ENCODE results near the gene PRLH. TPM values are rescaled to one million over a fixed set of nuclear protein-coding genes. Genes with fewer than 3 reads are reported as not detected.
A peak's percentile ranks its signal among the peaks of the same experiment; 100 is the strongest.

Gene PRLH
- total and polyA plus RNA-seq, 2 of the 13 experiments (the other 11 are each of a cell fraction or from before 2014, with no cell fraction given), result not detected

GRCh38 chr2:237551071-237551574, 15.3 kb upstream of the PRLH start (continued):
- peak; percentile 32; the same call in 1 of the 2 replicates for TF ChIP-seq IRF9 (CRISPR knock-in tag; IDR thresholded peaks at IDR 0.05; ENCODE audit: borderline replicate concordance)
- TF ChIP-seq JUN (CRISPR knock-in tag; IDR thresholded peaks at IDR 0.05), result no peak
- no peak for TF ChIP-seq TEF (CRISPR knock-in tag; IDR thresholded peaks at IDR 0.05)
- no peak for TF ChIP-seq ZNF331 (CRISPR knock-in tag; IDR thresholded peaks at IDR 0.05)
- no peak for TF ChIP-seq DNMT1 (CRISPR knock-in tag; IDR thresholded peaks at IDR 0.05)
- no peak for TF ChIP-seq ZC3H13 (CRISPR knock-in tag; IDR thresholded peaks at IDR 0.05)
- TF ChIP-seq FOXO1 (CRISPR knock-in tag; IDR thresholded peaks at IDR 0.05), result no peak
- peak; percentile 34; the same call in 1 of the 2 replicates for TF ChIP-seq ZNF574 (CRISPR knock-in tag; IDR thresholded peaks at IDR 0.05)
- 0 out of 2 replicates have a peak, but pooled peaks have one; percentile 25 for TF ChIP-seq SP4 (CRISPR knock-in tag; IDR thresholded peaks at IDR 0.05)
- no peak for TF ChIP-seq ZNF792 (CRISPR knock-in tag; IDR thresholded peaks at IDR 0.05)
- peak; percentile 68 for TF ChIP-seq ZMYM2 (CRISPR knock-in tag; IDR thresholded peaks at IDR 0.05)
- TF ChIP-seq ZNF552 (CRISPR knock-in tag; IDR thresholded peaks at IDR 0.05; ENCODE audit: borderline replicate concordance), result no peak
- TF ChIP-seq MXD1 (CRISPR knock-in tag; IDR thresholded peaks at IDR 0.05), result peak; percentile 36; the same call in 1 of the 2 replicates
- TF ChIP-seq HNF4A (CRISPR knock-in tag; IDR thresholded peaks at IDR 0.05), result peak; percentile 69
- TF ChIP-seq ZNF205 (CRISPR knock-in tag; IDR thresholded peaks at IDR 0.05), result no peak
- TF ChIP-seq TFAP4 (IDR thresholded peaks at IDR 0.05; ENCODE audit: borderline replicate concordance, low read depth), result peak; percentile 41; the same call in 1 of the 2 replicates
- TF ChIP-seq ZMYM4 (CRISPR knock-in tag; IDR thresholded peaks at IDR 0.05), result 0 out of 2 replicates have a peak, but pooled peaks have one; percentile 11
- TF ChIP-seq KDM5A (IDR thresholded peaks at IDR 0.05; ENCODE audit: borderline replicate concordance, low read length), result no peak
- no peak for TF ChIP-seq CCDC6 (CRISPR knock-in tag; IDR thresholded peaks at IDR 0.05)
- TF ChIP-seq CCAR2 (optimal IDR thresholded peaks at IDR 0.05; ENCODE audit: low read depth, low read length), result no peak
- TF ChIP-seq AHR (CRISPR knock-in tag; IDR thresholded peaks at IDR 0.05), result no peak
- 0 out of 2 replicates have a peak, but pooled peaks have one; percentile 24 for TF ChIP-seq RXRB (CRISPR knock-in tag; IDR thresholded peaks at IDR 0.05; ENCODE audit: borderline replicate concordance)
- no peak for TF ChIP-seq TCF12 (IDR thresholded peaks at IDR 0.05)
- no peak for TF ChIP-seq TCF12 (CRISPR knock-in tag; IDR thresholded peaks at IDR 0.05)
- no peak for TF ChIP-seq EED (CRISPR knock-in tag; IDR thresholded peaks at IDR 0.05)
- TF ChIP-seq ZNF292 (CRISPR knock-in tag; IDR thresholded peaks at IDR 0.05; ENCODE audit: borderline replicate concordance, low read depth), result peak; percentile 49; the same call in 1 of the 2 replicates
- TF ChIP-seq ELF3 (CRISPR knock-in tag; IDR thresholded peaks at IDR 0.05), result 0 out of 2 replicates have a peak, but pooled peaks have one; percentile 19
- TF ChIP-seq DR1 (CRISPR knock-in tag; IDR thresholded peaks at IDR 0.05), result no peak
